UCSD-AML1 (cell line): ENCODE measurements around the gene B3GNT3.

Experiments used
- DNase-seq: peaks from one replicate; lab custom pipeline; 2025; ENCODE audit not compliant: unreplicated experiment; lab: John Stamatoyannopoulos, UW

B3GNT3 gene

DNA sequence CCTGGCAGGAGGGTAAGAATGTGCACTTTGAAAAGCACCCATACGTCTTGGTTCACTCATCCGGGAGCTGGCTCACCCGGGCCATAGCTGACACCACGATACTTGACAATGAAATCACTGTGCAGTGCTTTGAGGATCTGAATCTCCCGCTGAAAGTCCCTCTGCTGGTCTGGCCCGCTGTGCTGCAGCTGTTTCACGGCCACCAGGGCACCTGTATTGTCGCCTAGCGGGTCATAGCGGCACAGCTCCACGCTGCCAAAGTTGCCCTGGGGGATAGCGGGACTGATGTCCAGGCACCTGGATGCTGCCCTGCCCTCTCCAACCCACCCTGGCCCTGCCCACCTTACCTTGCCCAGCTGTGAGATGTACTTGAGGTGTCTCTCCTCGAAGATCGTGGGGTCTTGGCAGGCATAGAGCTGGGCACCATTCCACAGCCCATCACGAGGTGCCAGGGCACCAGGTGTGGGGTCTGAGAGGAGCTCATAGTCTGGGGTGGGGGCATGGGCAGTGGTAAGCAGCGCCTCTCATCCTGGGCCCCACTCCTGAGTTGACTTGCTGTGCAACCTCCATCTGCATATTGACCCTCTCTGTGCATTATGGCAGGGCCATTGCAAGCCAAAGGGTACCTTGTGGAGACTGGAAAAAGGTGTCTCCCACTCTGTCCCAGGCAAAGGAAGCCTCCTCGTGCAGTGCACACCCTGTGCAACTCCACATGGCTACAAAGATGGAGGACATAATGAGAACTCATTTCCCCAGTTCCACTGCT is 37.7 kb downstream of the B3GNT3 start:
- DNase-seq = no peak

GRCh38 chr19:17834350-17835181 is 39.6 kb downstream of the B3GNT3 start:
- no peak for DNase-seq

- peak; percentile 19 for DNase-seq
Observed at GRCh38 chr19:17835182-17836006, 40.5 kb downstream of the B3GNT3 start.

DNA sequence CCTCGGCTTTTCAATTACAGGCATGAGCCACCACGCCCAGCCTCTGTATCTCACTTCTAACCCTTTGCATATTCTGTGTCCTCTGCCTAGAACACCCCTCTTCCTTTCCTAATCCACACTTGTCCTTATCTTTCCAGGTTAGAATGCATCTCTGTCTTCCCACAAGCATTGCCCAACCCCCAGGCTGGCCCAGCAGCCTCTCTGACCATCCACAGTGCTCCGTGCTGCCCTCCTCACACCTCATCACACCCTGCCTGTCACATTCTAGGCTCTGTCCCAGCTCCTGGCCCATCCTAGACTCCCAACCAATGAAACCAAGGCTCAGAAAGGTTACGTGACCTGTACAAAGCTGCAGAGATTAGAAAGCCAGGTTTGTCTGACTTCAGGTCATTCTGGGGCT is 41.6 kb downstream of the B3GNT3 start:
- DNase-seq = no peak

- DNase-seq = no peak
Observed at GRCh38 chr19:17837972-17838371, 43.0 kb downstream of the B3GNT3 start.

DNA sequence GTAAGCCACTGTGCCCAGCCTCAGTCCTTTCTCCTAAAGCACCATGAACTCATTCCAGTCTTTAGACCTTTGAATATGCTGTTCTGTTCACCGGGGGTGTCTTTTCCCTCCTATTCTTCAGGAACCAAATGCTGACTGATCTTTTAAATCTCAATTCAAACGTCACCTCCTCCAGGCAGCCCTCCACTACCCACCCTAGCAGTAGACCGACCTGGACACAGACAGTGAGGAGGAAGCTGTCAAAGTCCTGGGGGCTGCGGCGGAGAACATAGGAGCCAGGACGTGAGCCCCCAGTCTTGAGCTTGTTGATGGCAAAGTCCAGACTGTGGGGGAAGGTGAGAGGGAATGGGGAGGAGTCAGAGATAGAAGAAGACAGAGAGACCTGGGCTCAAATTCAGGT is 45.1 kb downstream of the B3GNT3 start:
- no peak for DNase-seq

GRCh38 chr19:17841371-17841809 is 46.5 kb downstream of the B3GNT3 start:
- no peak for DNase-seq

DNA sequence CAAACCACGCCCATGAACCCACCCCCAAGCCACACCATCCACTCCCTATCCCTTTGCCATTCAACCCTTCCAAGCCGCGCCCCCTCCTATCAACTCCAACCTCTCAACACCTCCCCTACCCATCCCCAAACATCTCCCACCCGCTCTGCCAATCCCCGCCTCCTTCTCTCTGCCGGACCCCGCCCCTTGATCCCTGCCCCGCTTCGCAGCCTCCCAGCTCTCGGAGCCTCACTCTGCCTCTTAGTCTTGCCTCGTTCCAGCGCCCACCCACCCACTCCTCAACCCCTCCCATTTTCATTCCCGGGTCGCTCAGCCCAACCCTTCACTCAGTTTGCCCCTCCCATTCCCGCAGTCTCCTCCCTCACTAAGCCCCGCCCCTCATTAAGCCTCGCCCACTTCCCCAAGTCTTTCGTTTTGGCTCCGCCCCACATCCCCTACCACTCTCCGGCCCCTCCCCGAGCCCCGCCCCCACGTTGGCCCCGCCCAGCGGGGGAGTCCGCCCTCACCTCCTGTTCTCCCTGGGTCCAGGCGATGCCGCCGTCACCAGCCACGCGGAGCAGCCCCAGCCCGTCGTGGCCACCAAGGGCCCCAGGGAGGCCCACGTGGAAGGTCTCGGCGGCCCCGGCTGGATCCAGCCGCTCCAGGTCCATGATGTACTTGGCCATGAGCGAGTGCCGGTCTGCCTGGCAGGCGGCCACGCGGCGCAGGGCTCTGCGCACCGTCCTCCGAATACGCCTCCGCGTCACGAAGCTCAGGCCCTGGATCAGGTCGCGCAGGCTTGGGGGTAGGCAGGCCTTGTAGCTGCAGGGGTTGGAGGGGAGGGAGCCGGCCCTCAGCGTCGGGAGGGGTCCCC is 47.1 kb downstream of the B3GNT3 start:
- peak; percentile 54 for DNase-seq

DNA sequence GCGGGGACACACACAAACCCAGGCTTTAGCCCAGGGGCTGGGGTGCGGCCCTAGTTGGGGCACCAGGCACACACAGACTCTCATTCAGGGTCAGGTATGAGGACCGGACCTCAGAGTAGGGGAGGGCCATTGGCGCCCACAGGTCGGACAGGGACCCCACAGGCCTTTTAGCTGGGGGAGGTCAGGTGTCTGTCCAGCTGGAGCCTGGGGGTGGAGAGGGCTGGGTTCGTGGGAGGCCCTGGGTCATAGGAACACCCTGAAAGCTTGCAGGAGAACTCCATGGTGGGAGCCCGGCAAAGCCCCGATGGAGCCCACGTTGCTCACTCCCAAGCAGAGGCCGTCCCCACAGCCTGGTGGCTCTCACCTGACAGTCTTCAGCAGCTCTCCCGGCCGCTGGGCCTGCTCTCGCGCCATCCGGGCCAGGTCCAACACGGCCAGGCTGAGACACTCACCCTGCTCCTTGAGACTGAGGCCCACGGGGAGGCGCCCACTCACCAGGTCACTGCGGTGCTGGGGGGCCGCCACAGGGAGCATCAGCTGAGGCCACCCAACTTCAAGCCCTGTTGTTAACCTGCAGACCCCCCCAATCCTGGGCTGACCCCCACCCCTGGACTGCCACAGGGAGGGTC is 47.8 kb downstream of the B3GNT3 start:
- no peak for DNase-seq

- no peak for DNase-seq
Observed at GRCh38 chr19:17843292-17843827, 48.4 kb downstream of the B3GNT3 start.

DNA sequence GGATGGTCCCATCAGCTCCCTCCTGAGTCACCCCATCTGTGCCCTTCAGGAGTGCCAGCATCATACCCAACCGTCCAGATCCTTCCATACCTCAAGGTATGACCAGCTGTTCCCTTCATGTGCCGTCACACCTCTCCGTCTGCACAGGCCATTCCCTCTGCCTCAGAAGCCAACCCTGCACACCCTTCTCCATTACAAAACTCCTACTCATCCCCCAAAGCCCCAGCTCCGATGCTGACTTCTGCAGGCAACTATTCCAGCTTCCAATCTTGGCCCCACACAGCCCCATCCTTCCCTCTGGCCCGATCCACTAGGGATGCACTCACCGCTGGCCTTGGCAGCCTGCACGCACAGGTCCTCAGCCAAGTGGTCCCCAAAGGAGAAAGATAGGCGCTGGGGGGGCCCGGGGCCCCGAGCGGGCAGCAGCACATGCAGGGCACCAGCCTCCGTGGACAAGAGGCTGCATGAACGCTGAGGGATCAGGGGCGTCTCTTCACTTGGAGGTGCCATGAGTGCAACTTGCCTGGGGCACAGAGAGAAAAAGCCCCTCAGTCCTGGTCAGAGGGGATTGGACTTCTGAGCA is 49.1 kb downstream of the B3GNT3 start:
- DNase-seq = no peak

- DNase-seq = no peak
Observed at GRCh38 chr19:17846146-17846545, 51.2 kb downstream of the B3GNT3 start.

- peak; percentile 92 for DNase-seq
Observed at GRCh38 chr19:17847538-17848366, 52.8 kb downstream of the B3GNT3 start, which contains the start of gene JAK3. JAK3 (minus strand) TSS chr19:17847982; CDS start chr19:17844417, 3,565 bp downstream.

- DNase-seq = peak; percentile 27
Observed at GRCh38 chr19:17848595-17849292, 53.8 kb downstream of the B3GNT3 start.

- no peak for DNase-seq
Observed at GRCh38 chr19:17854061-17854460, 59.1 kb downstream of the B3GNT3 start.

GRCh38 chr19:17855280-17856152 is 60.6 kb downstream of the B3GNT3 start:
- peak; percentile 87 for DNase-seq
